Stimulated activated naive CD8-positive, alpha-beta T cell treated with anti-CD3 and anti-CD28 coated beads, Interleukin-15, Interleukin-2, amounts not matched to agents 100 ng/mL and 50 ng/mL, for 24 hours (primary cell): ENCODE data around the gene NANOS3.
A peak's percentile ranks its signal among the peaks of the same experiment; 100 is the strongest.

Experiments
- H3K27ac Mint-ChIP-seq: one replicate; pipeline ENCODE4 v1.8.0; 2021; ENCODE audit warnings: mild to moderate bottlenecking, mixed read lengths
- H3K27me3 Mint-ChIP-seq: one replicate; pipeline ENCODE4 v1.8.0; 2021; ENCODE audit warnings: mixed read lengths
- H3K36me3 Mint-ChIP-seq: one replicate; pipeline ENCODE4 v1.8.0; 2021; ENCODE audit warnings: low read depth, mixed read lengths
- H3K4me1 Mint-ChIP-seq: one replicate; pipeline ENCODE4 v1.8.0; 2021; ENCODE audit warnings: low read depth, mixed read lengths
- H3K4me3 Mint-ChIP-seq: one replicate; pipeline ENCODE4 v1.8.0; 2021; ENCODE audit warnings: mild to moderate bottlenecking, mixed read lengths
- H3K9me3 Mint-ChIP-seq: one replicate; pipeline ENCODE4 v1.8.0; 2021; ENCODE audit warnings: mixed read lengths

The NANOS3 gene

GRCh38 chr19:13840305-13841085, 36.4 kb upstream of the NANOS3 start:
- peaks cover 59% of the 10 kb centered on the region for H3K4me1 Mint-ChIP-seq
- no peaks in the 10 kb centered on the region for H3K27me3 Mint-ChIP-seq
- H3K4me3 Mint-ChIP-seq, result peak overlapping the region; percentile 90
- peaks cover 38% of the 10 kb centered on the region for H3K36me3 Mint-ChIP-seq
- no peaks in the 10 kb centered on the region for H3K9me3 Mint-ChIP-seq
- peak overlapping the region; percentile 96 for H3K27ac Mint-ChIP-seq

GRCh38 chr19:13841086-13841961, 35.6 kb upstream of the NANOS3 start:
- H3K27ac Mint-ChIP-seq, result peak overlapping the region; percentile 96
- H3K4me3 Mint-ChIP-seq, result peak overlapping the region; percentile 90
- peaks cover 59% of the 10 kb centered on the region for H3K4me1 Mint-ChIP-seq
- peaks cover 38% of the 10 kb centered on the region for H3K36me3 Mint-ChIP-seq
- H3K27me3 Mint-ChIP-seq, result no peaks in the 10 kb centered on the region
- no peaks in the 10 kb centered on the region for H3K9me3 Mint-ChIP-seq

GRCh38 chr19:13841962-13842290, 35.0 kb upstream of the NANOS3 start:
- H3K4me1 Mint-ChIP-seq, result peaks cover 61% of the 10 kb centered on the region
- H3K4me3 Mint-ChIP-seq, result peak overlapping the region; percentile 90
- H3K9me3 Mint-ChIP-seq, result no peaks in the 10 kb centered on the region
- no peaks in the 10 kb centered on the region for H3K27me3 Mint-ChIP-seq
- H3K27ac Mint-ChIP-seq, result peak overlapping the region; percentile 96
- peaks cover 38% of the 10 kb centered on the region for H3K36me3 Mint-ChIP-seq

GRCh38 chr19:13842291-13843103, 34.4 kb upstream of the NANOS3 start:
- Mint-ChIP-seq H3K36me3 (peaks cover 33% of the 10 kb centered on the region), H3K4me1 (peaks cover 56% of the 10 kb centered on the region)

GRCh38 chr19:13843104-13843921, 33.6 kb upstream of the NANOS3 start:
- H3K4me1 Mint-ChIP-seq, result peaks cover 55% of the 10 kb centered on the region
- H3K9me3 Mint-ChIP-seq, result no peaks in the 10 kb centered on the region
- no peaks in the 10 kb centered on the region for H3K27me3 Mint-ChIP-seq
- peaks cover 29% of the 10 kb centered on the region for H3K36me3 Mint-ChIP-seq
- H3K4me3 Mint-ChIP-seq, result peak overlapping the region; percentile 85
- peak overlapping the region; percentile 92 for H3K27ac Mint-ChIP-seq

More at GRCh38 chr19:13842291-13843103, 34.4 kb upstream of the NANOS3 start:
- Mint-ChIP-seq H3K4me3 (peak overlapping the region; percentile 90), H3K9me3 (no peaks in the 10 kb centered on the region), H3K27ac (peak overlapping the region; percentile 96), H3K27me3 (no peaks in the 10 kb centered on the region)

GRCh38 chr19:13844130-13844631, 32.8 kb upstream of the NANOS3 start:
- peaks cover 56% of the 10 kb centered on the region for H3K4me1 Mint-ChIP-seq
- peaks cover 20% of the 10 kb centered on the region for H3K36me3 Mint-ChIP-seq
- H3K4me3 Mint-ChIP-seq, result peak overlapping the region; percentile 85
- H3K9me3 Mint-ChIP-seq, result no peaks in the 10 kb centered on the region
- H3K27me3 Mint-ChIP-seq, result no peaks in the 10 kb centered on the region
- H3K27ac Mint-ChIP-seq, result peak overlapping the region; percentile 64

GRCh38 chr19:13846557-13847406, 30.2 kb upstream of the NANOS3 start:
- H3K4me3 Mint-ChIP-seq, result peak overlapping the region; percentile 86
- no peaks in the 10 kb centered on the region for H3K36me3 Mint-ChIP-seq
- no peaks in the 10 kb centered on the region for H3K27me3 Mint-ChIP-seq
- no peaks in the 10 kb centered on the region for H3K9me3 Mint-ChIP-seq
- peaks cover 74% of the 10 kb centered on the region for H3K4me1 Mint-ChIP-seq
- H3K27ac Mint-ChIP-seq, result peak overlapping the region; percentile 97

- Mint-ChIP-seq H3K4me1 (peaks cover 74% of the 10 kb centered on the region), H3K36me3 (no peaks in the 10 kb centered on the region), H3K27ac (peak overlapping the region; percentile 97), H3K27me3 (no peaks in the 10 kb centered on the region), H3K9me3 (no peaks in the 10 kb centered on the region), H3K4me3 (peak overlapping the region; percentile 86)
Observed at GRCh38 chr19:13847407-13848339, 29.3 kb upstream of the NANOS3 start.

- Mint-ChIP-seq H3K36me3 (no peaks in the 10 kb centered on the region), H3K27me3 (no peaks in the 10 kb centered on the region), H3K4me3 (peak overlapping the region; percentile 86), H3K9me3 (no peaks in the 10 kb centered on the region), H3K4me1 (peaks cover 70% of the 10 kb centered on the region), H3K27ac (peak overlapping the region; percentile 36)
Observed at GRCh38 chr19:13848340-13848677, 28.6 kb upstream of the NANOS3 start.

- Mint-ChIP-seq H3K4me1 (peaks cover 63% of the 10 kb centered on the region), H3K27me3 (no peaks in the 10 kb centered on the region), H3K4me3 (peak overlapping the region; percentile 51)
Observed at GRCh38 chr19:13848798-13849676, 27.9 kb upstream of the NANOS3 start.

GRCh38 chr19:13849991-13850909, 26.7 kb upstream of the NANOS3 start:
- H3K27ac Mint-ChIP-seq, result peak overlapping the region; percentile 97
- H3K36me3 Mint-ChIP-seq, result no peaks in the 10 kb centered on the region
- no peaks in the 10 kb centered on the region for H3K27me3 Mint-ChIP-seq
- peak overlapping the region; percentile 83 for H3K4me3 Mint-ChIP-seq
- no peaks in the 10 kb centered on the region for H3K9me3 Mint-ChIP-seq
- peaks cover 51% of the 10 kb centered on the region for H3K4me1 Mint-ChIP-seq

More at GRCh38 chr19:13848798-13849676, 27.9 kb upstream of the NANOS3 start:
- peak overlapping the region; percentile 62 for H3K27ac Mint-ChIP-seq
- no peaks in the 10 kb centered on the region for H3K36me3 Mint-ChIP-seq
- no peaks in the 10 kb centered on the region for H3K9me3 Mint-ChIP-seq
